ENCODE measurements around the gene AFG1L. TPM values are rescaled to one million over a fixed set of nuclear protein-coding genes. Genes with fewer than 3 reads are reported as not detected.

Gene AFG1L
- total RNA-seq, 1 donor from 2014 or later = 9.5 TPM

DNA sequence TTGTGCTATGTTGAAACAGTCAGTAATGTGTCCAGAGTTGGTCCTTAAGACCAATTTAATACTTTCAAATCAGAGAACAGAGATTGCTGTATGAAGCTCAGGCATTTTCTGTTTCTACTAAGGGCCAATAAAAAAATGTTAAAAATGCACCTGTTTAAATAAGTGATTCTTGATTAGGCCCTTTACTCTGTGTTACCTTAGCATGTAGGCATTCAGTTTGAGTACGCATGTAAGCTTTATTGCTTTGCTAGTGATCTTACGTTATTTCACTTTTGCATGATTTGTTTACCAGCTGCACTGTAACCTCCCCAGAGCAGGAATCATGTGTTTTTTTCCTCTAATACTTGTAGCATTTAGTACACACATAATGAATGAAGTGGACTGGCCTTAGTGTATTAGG, 61.0 kb downstream of the AFG1L start:
- Mint-ChIP-seq H3K4me3 (ENCODE audit: unreplicated experiment) (no peak overlapping the region), H3K27me3 (ENCODE audit: unreplicated experiment) (no peaks in the 10 kb centered on the region), H3K27ac (ENCODE audit: unreplicated experiment) (no peak overlapping the region), H3K36me3 (ENCODE audit: unreplicated experiment) (peaks cover 5% of the 10 kb centered on the region), H3K9me3 (ENCODE audit: unreplicated experiment) (no peaks in the 10 kb centered on the region), H3K4me1 (ENCODE audit: unreplicated experiment) (no peaks in the 10 kb centered on the region)
- no peak for DNase-seq (ENCODE audit: extremely low spot score, unreplicated experiment)
- TF ChIP-seq, protein P1, sequence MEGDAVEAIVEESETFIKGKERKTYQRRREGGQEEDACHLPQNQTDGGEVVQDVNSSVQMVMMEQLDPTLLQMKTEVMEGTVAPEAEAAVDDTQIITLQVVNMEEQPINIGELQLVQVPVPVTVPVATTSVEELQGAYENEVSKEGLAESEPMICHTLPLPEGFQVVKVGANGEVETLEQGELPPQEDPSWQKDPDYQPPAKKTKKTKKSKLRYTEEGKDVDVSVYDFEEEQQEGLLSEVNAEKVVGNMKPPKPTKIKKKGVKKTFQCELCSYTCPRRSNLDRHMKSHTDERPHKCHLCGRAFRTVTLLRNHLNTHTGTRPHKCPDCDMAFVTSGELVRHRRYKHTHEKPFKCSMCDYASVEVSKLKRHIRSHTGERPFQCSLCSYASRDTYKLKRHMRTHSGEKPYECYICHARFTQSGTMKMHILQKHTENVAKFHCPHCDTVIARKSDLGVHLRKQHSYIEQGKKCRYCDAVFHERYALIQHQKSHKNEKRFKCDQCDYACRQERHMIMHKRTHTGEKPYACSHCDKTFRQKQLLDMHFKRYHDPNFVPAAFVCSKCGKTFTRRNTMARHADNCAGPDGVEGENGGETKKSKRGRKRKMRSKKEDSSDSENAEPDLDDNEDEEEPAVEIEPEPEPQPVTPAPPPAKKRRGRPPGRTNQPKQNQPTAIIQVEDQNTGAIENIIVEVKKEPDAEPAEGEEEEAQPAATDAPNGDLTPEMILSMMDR (IDR thresholded peaks at IDR 0.05) = no peak

DNA sequence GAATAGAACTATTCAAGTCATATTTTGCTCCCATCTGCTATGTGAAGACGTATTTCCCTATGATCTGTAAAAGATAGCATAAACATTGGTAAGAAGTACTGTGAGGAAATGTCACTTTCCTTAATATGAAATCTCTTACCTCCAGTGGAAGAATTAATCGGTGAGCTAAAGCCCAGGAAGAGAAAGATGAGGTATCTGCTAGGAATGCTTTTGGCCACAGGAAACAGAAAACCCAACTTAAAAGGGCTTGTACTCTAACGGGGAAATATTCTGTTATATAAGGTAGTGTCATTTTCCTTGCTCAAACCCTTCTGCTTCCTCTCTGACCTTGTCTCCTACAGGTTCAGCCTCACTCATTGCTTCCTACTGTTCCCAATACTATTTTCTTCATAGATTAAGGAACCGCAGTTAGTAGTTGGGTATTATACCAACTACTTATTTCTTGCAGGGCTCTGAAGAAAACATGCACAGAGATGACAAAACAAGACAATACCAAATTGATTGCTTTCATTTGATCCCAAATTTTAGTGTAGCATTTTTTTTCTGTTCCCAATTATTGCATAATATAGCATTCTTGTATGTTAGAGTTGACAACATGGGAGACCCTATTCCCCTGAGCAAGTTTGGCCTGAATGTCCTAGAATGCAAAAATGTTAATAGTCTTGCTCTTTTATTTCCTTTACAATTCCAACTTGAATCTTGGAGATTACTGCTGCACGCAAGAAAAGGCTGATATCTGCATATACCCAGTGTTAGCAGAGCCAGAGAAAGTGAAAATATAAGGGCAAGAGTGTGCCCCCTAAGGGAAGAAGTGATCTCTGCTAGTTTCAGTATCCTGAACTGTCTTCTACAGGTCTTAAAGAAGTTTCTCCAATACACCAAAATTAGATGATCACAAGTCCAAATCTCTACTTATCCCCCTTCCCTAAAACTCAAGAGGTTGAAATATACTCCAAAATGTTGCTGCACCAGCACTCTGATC, 65.3 kb downstream of the AFG1L start:
- no peaks in the 10 kb centered on the region for H3K27me3 Mint-ChIP-seq (ENCODE audit: unreplicated experiment)
- no peaks in the 10 kb centered on the region for H3K4me1 Mint-ChIP-seq (ENCODE audit: unreplicated experiment)
- no peak for DNase-seq (ENCODE audit: extremely low spot score, unreplicated experiment)
- no peak overlapping the region for H3K27ac Mint-ChIP-seq (ENCODE audit: unreplicated experiment)
- TF ChIP-seq, protein P1 (IDR thresholded peaks at IDR 0.05) = peak; percentile 24
- peaks cover 5% of the 10 kb centered on the region for H3K36me3 Mint-ChIP-seq (ENCODE audit: unreplicated experiment)
- H3K9me3 Mint-ChIP-seq (ENCODE audit: unreplicated experiment) = no peaks in the 10 kb centered on the region
- H3K4me3 Mint-ChIP-seq (ENCODE audit: unreplicated experiment) = no peak overlapping the region

DNA sequence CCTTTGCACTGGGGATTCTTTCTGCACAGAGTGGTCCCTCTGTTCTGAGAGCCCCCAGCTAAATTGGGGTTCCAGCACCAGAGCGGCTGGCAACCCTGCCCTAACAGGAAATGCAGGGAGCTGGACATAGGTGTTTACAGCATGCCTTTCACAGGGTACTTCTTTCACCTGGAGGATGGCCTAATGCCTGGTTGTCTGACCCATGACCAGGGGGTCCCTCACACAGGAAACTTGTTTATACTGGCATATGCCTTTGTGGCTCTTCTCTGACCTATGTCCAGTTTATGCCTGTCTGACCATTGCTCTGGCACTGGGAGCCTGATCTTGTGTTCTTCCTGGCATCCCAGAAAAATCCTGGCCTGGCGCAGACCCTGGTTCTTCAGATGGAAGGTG, 66.1 kb downstream of the AFG1L start:
- H3K4me3 Mint-ChIP-seq (ENCODE audit: unreplicated experiment) = no peak overlapping the region
- H3K36me3 Mint-ChIP-seq (ENCODE audit: unreplicated experiment) = peaks cover 5% of the 10 kb centered on the region
- no peaks in the 10 kb centered on the region for H3K9me3 Mint-ChIP-seq (ENCODE audit: unreplicated experiment)
- DNase-seq (ENCODE audit: extremely low spot score, unreplicated experiment) = no peak
- TF ChIP-seq, protein P1 (IDR thresholded peaks at IDR 0.05) = no peak
- H3K27ac Mint-ChIP-seq (ENCODE audit: unreplicated experiment) = no peak overlapping the region
- no peaks in the 10 kb centered on the region for H3K4me1 Mint-ChIP-seq (ENCODE audit: unreplicated experiment)
- no peaks in the 10 kb centered on the region for H3K27me3 Mint-ChIP-seq (ENCODE audit: unreplicated experiment)

DNA sequence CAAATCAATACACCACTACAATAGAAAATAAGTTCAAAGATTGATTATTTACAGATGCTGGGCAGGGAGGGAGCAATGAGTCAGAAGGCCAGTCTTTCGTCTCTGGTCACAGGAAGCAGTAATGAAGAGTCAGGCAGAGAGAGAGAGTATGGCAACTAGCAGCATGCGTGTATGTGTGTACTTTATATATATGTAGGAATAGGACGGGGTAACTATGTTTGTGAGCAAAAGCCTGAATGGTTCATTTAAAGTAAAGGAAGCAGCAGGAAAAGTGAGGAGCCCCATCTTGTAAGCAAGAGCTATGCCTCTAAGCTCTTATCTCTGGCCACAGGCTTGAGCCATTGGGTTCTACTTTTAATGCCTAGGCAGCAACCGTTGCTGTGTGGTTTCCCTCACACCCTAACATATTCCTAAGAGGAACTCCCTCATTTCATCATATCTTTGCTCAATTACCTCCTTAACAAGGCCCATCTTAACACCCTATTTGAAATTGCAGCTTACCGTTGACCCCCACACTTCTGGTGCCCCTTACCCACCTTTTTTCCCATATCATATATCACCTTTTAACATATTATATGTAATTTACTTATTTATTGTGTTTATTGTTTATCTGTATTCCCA, 66.6 kb downstream of the AFG1L start:
- H3K4me1 Mint-ChIP-seq (ENCODE audit: unreplicated experiment) = no peaks in the 10 kb centered on the region
- H3K9me3 Mint-ChIP-seq (ENCODE audit: unreplicated experiment) = no peaks in the 10 kb centered on the region
- no peak overlapping the region for H3K4me3 Mint-ChIP-seq (ENCODE audit: unreplicated experiment)

More for the DNA sequence above, 66.6 kb downstream of the AFG1L start:
- TF ChIP-seq, protein P1 (IDR thresholded peaks at IDR 0.05) = no peak
- H3K36me3 Mint-ChIP-seq (ENCODE audit: unreplicated experiment) = peaks cover 5% of the 10 kb centered on the region
- no peaks in the 10 kb centered on the region for H3K27me3 Mint-ChIP-seq (ENCODE audit: unreplicated experiment)
- no peak for DNase-seq (ENCODE audit: extremely low spot score, unreplicated experiment)
- H3K27ac Mint-ChIP-seq (ENCODE audit: unreplicated experiment) = no peak overlapping the region
